ENCODE results near the gene LRRK1. TPM values are rescaled to one million over a fixed set of nuclear protein-coding genes. Genes with fewer than 3 reads are reported as not detected.

Gene LRRK1
- total and polyA plus RNA-seq, 2 of the 4 experiments (the other 2 are of a cell fraction) = 3.0 to 5.8 TPM

DNA sequence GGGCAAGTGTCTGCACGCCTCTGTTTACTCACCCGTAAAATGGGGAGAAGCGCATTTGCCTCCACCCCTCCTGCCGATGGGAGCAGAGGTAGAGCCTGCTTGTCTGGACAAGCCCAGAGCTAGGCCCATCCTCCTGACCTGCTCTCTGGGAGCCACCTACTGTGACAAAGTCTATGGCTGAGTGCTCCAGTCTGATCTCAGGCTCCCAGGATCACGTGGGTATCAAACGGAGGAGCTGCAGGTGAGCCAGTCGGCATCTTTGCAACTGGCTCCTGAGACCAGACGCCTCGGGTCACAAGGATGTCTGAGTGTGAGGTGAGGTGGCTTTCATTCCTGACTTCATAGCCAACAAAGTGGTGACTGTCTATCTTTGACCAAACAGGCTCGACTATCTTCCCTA is 41.6 kb upstream of the LRRK1 start:
- Histone ChIP-seq H2BK120ac (ENCODE audit: low read depth, low read length) (no peak overlapping the region), H2AFZ (replicated peaks; ENCODE audit: low read length, poor library complexity) (no peak overlapping the region), H3K4me3 (ENCODE audit: insufficient read depth, low read depth, low read length) (no peak overlapping the region), H3K56ac (ENCODE audit: extremely low read depth, insufficient read depth, low read length) (no peak overlapping the region), H4K8ac (ENCODE audit: low read depth in 2 of 2, low read length in 2 of 2) (no peak overlapping the region), H3K14ac (replicated peaks; ENCODE audit: low read depth, low read length) (no peak overlapping the region), H3K23ac (ENCODE audit: low read depth, low read length) (no peak overlapping the region), H2BK15ac (ENCODE audit: low read depth, low read length) (no peak overlapping the region), H2AK9ac (replicated peaks; ENCODE audit: low read depth, low read length, poor library complexity) (no peak overlapping the region), H3K36me3 (ENCODE audit: control insufficient read depth, insufficient read depth, low read length) (no peaks in the 10 kb centered on the region), H4K91ac (ENCODE audit: insufficient read depth, low read depth, low read length) (no peak overlapping the region), H3K27me3 (ENCODE audit: control insufficient read depth, insufficient read depth, low read length) (peaks cover 64% of the 10 kb centered on the region), H2BK20ac (ENCODE audit: low read depth, low read length) (no peak overlapping the region), H4K20me1 (ENCODE audit: insufficient read depth, low read length) (no peaks in the 10 kb centered on the region), H2BK5ac (ENCODE audit: low read depth, low read length, poor library complexity, severe bottlenecking) (no peak overlapping the region), H4K5ac (ENCODE audit: low read depth, low read length) (no peak overlapping the region), H3K9me1 (ENCODE audit: insufficient read depth, low read length) (0 out of 2 replicates have a peak, but pooled peaks cover 2% of the 10 kb centered on the region), H3K9me3 (ENCODE audit: control insufficient read depth, insufficient read depth, low read length) (0 out of 2 replicates have a peak, but pooled peaks cover 2% of the 10 kb centered on the region), H3K79me1 (ENCODE audit: low read depth in 1 of 2, low read length in 2 of 2) (no peaks in the 10 kb centered on the region), H3K27ac (ENCODE audit: insufficient read depth, low read length) (no peak overlapping the region), H3K9ac (ENCODE audit: low read depth, low read length) (no peak overlapping the region), H3K18ac (ENCODE audit: low read depth, low read length) (no peak overlapping the region), H2AK5ac (ENCODE audit: low read depth, low read length) (no peak overlapping the region), H3K4me2 (ENCODE audit: low read depth, low read length) (no peak overlapping the region), H3K4me1 (ENCODE audit: control insufficient read depth, insufficient read depth, low read length) (no peaks in the 10 kb centered on the region; the same call in 1 of the 2 replicates), H3K4ac (ENCODE audit: low read depth, low read length) (no peak overlapping the region)
- in situ Hi-C loops (cut with MboI; ENCODE audit: low sequenced_read_pairs) = loop anchor here (10.0 kb wide), 1 partner anchor 213 kb away; no protein-coding TSS in a partner anchor
- no TSS peak for BruUV-seq (replicated peaks)
- TF ChIP-seq FOS (IDR thresholded peaks at IDR 0.05; ENCODE audit: low read depth, low read length) (no peak), BHLHE40 (IDR thresholded peaks at IDR 0.05; ENCODE audit: low read depth, low read length) (no peak), MAFK (IDR thresholded peaks at IDR 0.05; ENCODE audit: low read depth, low read length) (no peak), RAD21 (IDR thresholded peaks at IDR 0.05; ENCODE audit: low read length) (no peak), POLR2A (IDR thresholded peaks at IDR 0.05; ENCODE audit: low read depth, low read length) (no peak), CEBPB (IDR thresholded peaks at IDR 0.05; ENCODE audit: low read depth, low read length) (no peak), RFX5 (IDR thresholded peaks at IDR 0.05; ENCODE audit: low read depth, low read length) (no peak), SMC3 (IDR thresholded peaks at IDR 0.05; ENCODE audit: low read depth, low read length) (no peak), CHD1 (IDR thresholded peaks at IDR 0.05; ENCODE audit: low read depth, low read length) (no peak), MXI1 (IDR thresholded peaks at IDR 0.05; ENCODE audit: borderline replicate concordance, low read depth, low read length) (no peak), RCOR1 (IDR thresholded peaks at IDR 0.05; ENCODE audit: insufficient replicate concordance, low read length) (no peak), MAZ (IDR thresholded peaks at IDR 0.05; ENCODE audit: borderline replicate concordance, low read depth, low read length) (no peak)
- TF ChIP-seq, protein P1, sequence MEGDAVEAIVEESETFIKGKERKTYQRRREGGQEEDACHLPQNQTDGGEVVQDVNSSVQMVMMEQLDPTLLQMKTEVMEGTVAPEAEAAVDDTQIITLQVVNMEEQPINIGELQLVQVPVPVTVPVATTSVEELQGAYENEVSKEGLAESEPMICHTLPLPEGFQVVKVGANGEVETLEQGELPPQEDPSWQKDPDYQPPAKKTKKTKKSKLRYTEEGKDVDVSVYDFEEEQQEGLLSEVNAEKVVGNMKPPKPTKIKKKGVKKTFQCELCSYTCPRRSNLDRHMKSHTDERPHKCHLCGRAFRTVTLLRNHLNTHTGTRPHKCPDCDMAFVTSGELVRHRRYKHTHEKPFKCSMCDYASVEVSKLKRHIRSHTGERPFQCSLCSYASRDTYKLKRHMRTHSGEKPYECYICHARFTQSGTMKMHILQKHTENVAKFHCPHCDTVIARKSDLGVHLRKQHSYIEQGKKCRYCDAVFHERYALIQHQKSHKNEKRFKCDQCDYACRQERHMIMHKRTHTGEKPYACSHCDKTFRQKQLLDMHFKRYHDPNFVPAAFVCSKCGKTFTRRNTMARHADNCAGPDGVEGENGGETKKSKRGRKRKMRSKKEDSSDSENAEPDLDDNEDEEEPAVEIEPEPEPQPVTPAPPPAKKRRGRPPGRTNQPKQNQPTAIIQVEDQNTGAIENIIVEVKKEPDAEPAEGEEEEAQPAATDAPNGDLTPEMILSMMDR (conservative IDR thresholded peaks at IDR 0.05; ENCODE audit: low read depth, low read length) = no peak
- TF ChIP-seq, protein P2, sequence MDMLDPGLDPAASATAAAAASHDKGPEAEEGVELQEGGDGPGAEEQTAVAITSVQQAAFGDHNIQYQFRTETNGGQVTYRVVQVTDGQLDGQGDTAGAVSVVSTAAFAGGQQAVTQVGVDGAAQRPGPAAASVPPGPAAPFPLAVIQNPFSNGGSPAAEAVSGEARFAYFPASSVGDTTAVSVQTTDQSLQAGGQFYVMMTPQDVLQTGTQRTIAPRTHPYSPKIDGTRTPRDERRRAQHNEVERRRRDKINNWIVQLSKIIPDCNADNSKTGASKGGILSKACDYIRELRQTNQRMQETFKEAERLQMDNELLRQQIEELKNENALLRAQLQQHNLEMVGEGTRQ (IDR thresholded peaks at IDR 0.05; ENCODE audit: low read depth, low read length) = no peak
- TF ChIP-seq, protein P3, sequence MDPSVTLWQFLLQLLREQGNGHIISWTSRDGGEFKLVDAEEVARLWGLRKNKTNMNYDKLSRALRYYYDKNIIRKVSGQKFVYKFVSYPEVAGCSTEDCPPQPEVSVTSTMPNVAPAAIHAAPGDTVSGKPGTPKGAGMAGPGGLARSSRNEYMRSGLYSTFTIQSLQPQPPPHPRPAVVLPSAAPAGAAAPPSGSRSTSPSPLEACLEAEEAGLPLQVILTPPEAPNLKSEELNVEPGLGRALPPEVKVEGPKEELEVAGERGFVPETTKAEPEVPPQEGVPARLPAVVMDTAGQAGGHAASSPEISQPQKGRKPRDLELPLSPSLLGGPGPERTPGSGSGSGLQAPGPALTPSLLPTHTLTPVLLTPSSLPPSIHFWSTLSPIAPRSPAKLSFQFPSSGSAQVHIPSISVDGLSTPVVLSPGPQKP (IDR thresholded peaks at IDR 0.05; ENCODE audit: borderline replicate concordance, low read depth, low read length) = no peak
- CTCF ChIA-PET = no interaction called here
- POLR2A ChIA-PET (ENCODE audit: unreplicated experiment) = no interaction called here
- dilution Hi-C loops (cut with HindIII; ENCODE audit: low sequenced_read_pairs, unreplicated experiment) = no loop called here
- intact Hi-C loops (cut with micrococcal nuclease) = no loop called here
- DNase-seq = no peak
- WGBS, 2 experiments (ENCODE audit: extremely low coverage in 2 of 2, insufficient read length in 1 of 2) = 96% methylated on average over 4 of the region's 10 CpGs; no CpG with 5 or more reads in 1 of the 2 experiments
- ATAC-seq (ENCODE audit: low read depth) = no peak
